A549 (cell line): ENCODE results near the gene STK17A.
A peak's percentile ranks its signal among the peaks of the same experiment; 100 is the strongest.
"Not testable (repeated sequence)": the region's sequence is repeated elsewhere in the genome, so short reads cannot be mapped to it uniquely, and the experiment has no call there.

Source experiments
- CBX2 ChIP-seq: fragments of 200-600 bp; sonication (generic); IDR thresholded peaks from 2 replicates; pipeline ENCODE4 v1.6.1; 2016; ENCODE audit warnings: low read depth, mild to moderate bottlenecking, borderline replicate concordance
- CTCF ChIP-seq: fragments of >200 bp; sonication (Bioruptor Twin); formaldehyde crosslinking; IDR thresholded peaks from 3 replicates; pipeline ENCODE4 v1.5.1; 2016
- ELK1 ChIP-seq: fragments of 150-350 bp; IDR thresholded peaks from 2 replicates; pipeline ENCODE4 v1.6.1; 2014; ENCODE audit warnings: low read depth, mild to moderate bottlenecking, low read length
- HDAC2 ChIP-seq: fragments of 200-600 bp; sonication (generic); IDR thresholded peaks from 2 replicates; pipeline ENCODE4 v1.6.1; 2016
- JUNB ChIP-seq: fragments of >200 bp; sonication (Bioruptor Twin); formaldehyde crosslinking; IDR thresholded peaks from 2 replicates; pipeline ENCODE4 v1.6.1; 2016
- KDM1A ChIP-seq: fragments of 200-600 bp; sonication (generic); IDR thresholded peaks from 2 replicates; pipeline ENCODE4 v1.6.1; 2016; ENCODE audit warnings: low read depth, mild to moderate bottlenecking
- MAX ChIP-seq: IDR thresholded peaks from 2 replicates; pipeline ENCODE4 v1.6.1; 2012
- NR3C1 ChIP-seq: fragments of >200 bp; sonication (Bioruptor Twin); formaldehyde crosslinking; IDR thresholded peaks from 3 replicates; pipeline ENCODE4 v1.6.1; 2017
- PBX3 ChIP-seq: IDR thresholded peaks from 2 replicates; pipeline ENCODE4 v1.6.1; 2012
- POLR2A ChIP-seq: IDR thresholded peaks from 2 replicates; pipeline ENCODE4 v1.6.1; 2012; ENCODE audit warnings: mild to moderate bottlenecking, low read length
- POLR2AphosphoS2 ChIP-seq: conservative IDR thresholded peaks from 2 replicates; pipeline ENCODE4 v1.6.1; 2012; ENCODE audit warnings: low read length, improper control_type of control experiment, inconsistent platforms
- RAD21 ChIP-seq, 2 experiments: fragments of >200 bp in 1 of 2; sonication (Bioruptor Twin) in 1 of 2; formaldehyde crosslinking in 1 of 2; IDR thresholded peaks in 1 of 2; conservative IDR thresholded peaks in 1 of 2; 2 replicates in 1 of 2; 3 replicates in 1 of 2; pipeline ENCODE4 v1.6.1; 2012 to 2018; ENCODE audit warnings: inconsistent platforms in 1 of 2
- REST ChIP-seq: fragments of 200-600 bp; sonication (generic); IDR thresholded peaks from 2 replicates; pipeline ENCODE4 v1.6.1; 2016; ENCODE audit warnings: antibody characterized with exemption, mild to moderate bottlenecking, moderate library complexity
- TP53 ChIP-seq: fragments of 250-450 bp; sonication (Bioruptor Pico); IDR thresholded peaks from 2 replicates; pipeline ENCODE4 v1.5.0; 2021; ENCODE audit warnings: mild to moderate bottlenecking, moderate library complexity

GRCh38 chr7:43673243-43673976 is 90.5 kb downstream of the STK17A start:
- TF ChIP-seq RAD21 (conservative IDR thresholded peaks at IDR 0.05 in 1 of 2, IDR thresholded peaks at IDR 0.05 in 1 of 2); ELK1; CTCF; REST; POLR2AphosphoS2; MAX; PBX3; CBX2; NR3C1; JUNB; HDAC2; POLR2A; TP53 (CRISPR knock-in tag): not testable (repeated sequence)
- TF ChIP-seq KDM1A = peak; percentile 17; the same call in 1 of the 2 replicates
